ENCODE results near the gene PDE4B.

DNA sequence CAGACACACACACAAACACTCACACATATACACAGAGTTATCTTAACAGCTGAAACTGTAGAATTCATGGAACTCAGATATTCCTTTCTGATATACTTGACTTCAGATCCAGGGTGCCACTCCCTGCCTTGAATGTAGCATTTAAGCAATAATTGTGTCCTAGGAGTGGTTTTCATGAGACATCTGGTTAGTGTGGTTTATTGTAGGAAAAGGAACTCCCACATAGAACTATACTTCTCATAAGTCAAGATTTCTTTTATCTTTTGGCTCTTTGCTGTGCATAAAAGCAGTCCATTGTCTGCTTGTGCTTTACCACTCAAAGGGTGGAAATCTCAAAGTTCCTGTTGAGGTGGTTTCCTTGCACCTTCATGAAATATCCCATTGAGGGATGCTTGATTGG is 468.7 kb downstream of the PDE4B start:
- TF ChIP-seq POLR2A (IDR thresholded peaks at IDR 0.05) (no peak), CTCF (IDR thresholded peaks at IDR 0.05) (no peak)

Data from body of pancreas (tissue), 4 donors.